ENCODE results near the gene ATP6V1A.
"Not testable (repeated sequence)": the region's sequence is repeated elsewhere in the genome, so short reads cannot be mapped to it uniquely, and the experiment has no call there.

ATP6V1A gene

GRCh38 chr3:113829576-113830354, 82.9 kb downstream of the ATP6V1A start:
- no peak for DNase-seq

GRCh38 chr3:113831103-113831355, 84.2 kb downstream of the ATP6V1A start:
- no peak for DNase-seq

- no peak for DNase-seq
Observed at GRCh38 chr3:113832477-113833164, 85.8 kb downstream of the ATP6V1A start.

- no peak for DNase-seq
Observed at GRCh38 chr3:113834983-113835382, 88.1 kb downstream of the ATP6V1A start.

GRCh38 chr3:113838631-113839209, 91.9 kb downstream of the ATP6V1A start, which contains the start of gene GRAMD1C:
Gene GRAMD1C, plus strand, starts transcription at chr3:113838788. Its CDS starts 122 bp downstream, at chr3:113838910.
- DNase-seq, result peak; percentile 50

GRCh38 chr3:113839551-113839950, 92.7 kb downstream of the ATP6V1A start:
- DNase-seq, result no peak

- DNase-seq, result peak; percentile 61
Observed at GRCh38 chr3:113844622-113845222, 97.9 kb downstream of the ATP6V1A start.

GRCh38 chr3:113847247-113847646, 100.4 kb downstream of the ATP6V1A start:
- DNase-seq, result no peak

- DNase-seq, result no peak
Observed at GRCh38 chr3:113847664-113848461, 101.0 kb downstream of the ATP6V1A start.

- DNase-seq, result not testable (repeated sequence)
Observed at GRCh38 chr3:113849071-113849470, 102.2 kb downstream of the ATP6V1A start.

- not testable (repeated sequence) for DNase-seq
Observed at GRCh38 chr3:113849841-113850240, 103.0 kb downstream of the ATP6V1A start.

- not testable (repeated sequence) for DNase-seq
Observed at GRCh38 chr3:113850391-113850790, 103.6 kb downstream of the ATP6V1A start.

GRCh38 chr3:113852506-113852905, 105.7 kb downstream of the ATP6V1A start:
- no peak for DNase-seq
